ENCODE results near the gene ABL2.
"Not testable (repeated sequence)": the region's sequence is repeated elsewhere in the genome, so short reads cannot be mapped to it uniquely, and the experiment has no call there.

ABL2 gene

GRCh38 chr1:179221121-179221520 is 8.4 kb downstream of the ABL2 start:
- WGBS, 2 experiments: 91 to 94% methylated on average over 7 of the region's 7 CpGs
- H3K27ac ChIP-seq (ENCODE audit: insufficient read depth, low read depth, low read length, poor library complexity, severe bottlenecking); H3K27me3 ChIP-seq (ENCODE audit: control insufficient read depth, insufficient read depth, low read length, poor library complexity, severe bottlenecking); H3K9me3 ChIP-seq (ENCODE audit: control insufficient read depth, low read length); H3K4me3 ChIP-seq (ENCODE audit: insufficient read depth, low read depth, low read length); H3K36me3 ChIP-seq (ENCODE audit: control insufficient read depth, insufficient read depth, low read length); H3K4me1 ChIP-seq (ENCODE audit: control insufficient read depth, insufficient read depth, low read length): not testable (repeated sequence)

GRCh38 chr1:179217943-179218507 is 11.5 kb downstream of the ABL2 start:
- WGBS, 2 experiments: 96 to 99% methylated on average over 4 of the region's 5 CpGs
- no peak overlapping the region for H3K27ac ChIP-seq (ENCODE audit: insufficient read depth, low read depth, low read length, poor library complexity, severe bottlenecking)
- no peaks in the 10 kb centered on the region for H3K4me1 ChIP-seq (ENCODE audit: control insufficient read depth, insufficient read depth, low read length)
- peaks cover 5% of the 10 kb centered on the region for H3K36me3 ChIP-seq (ENCODE audit: control insufficient read depth, insufficient read depth, low read length)
- H3K9me3 ChIP-seq (ENCODE audit: control insufficient read depth, low read length): no peaks in the 10 kb centered on the region
- no peak overlapping the region for H3K4me3 ChIP-seq (ENCODE audit: insufficient read depth, low read depth, low read length)
- H3K27me3 ChIP-seq (ENCODE audit: control insufficient read depth, insufficient read depth, low read length, poor library complexity, severe bottlenecking): no peaks in the 10 kb centered on the region

- 87 to 95% methylated on average over 3 of the region's 3 CpGs for WGBS, 2 experiments
These were observed 16.2 kb downstream of the ABL2 start for GRCh38 chr1:179213317-179213716.

GRCh38 chr1:179208681-179209477 is 20.6 kb downstream of the ABL2 start:
- no peaks in the 10 kb centered on the region for H3K36me3 ChIP-seq (ENCODE audit: control insufficient read depth, insufficient read depth, low read length)
- H3K27ac ChIP-seq (ENCODE audit: insufficient read depth, low read depth, low read length, poor library complexity, severe bottlenecking): no peak overlapping the region
- no peaks in the 10 kb centered on the region for H3K27me3 ChIP-seq (ENCODE audit: control insufficient read depth, insufficient read depth, low read length, poor library complexity, severe bottlenecking)
- H3K9me3 ChIP-seq (ENCODE audit: control insufficient read depth, low read length): no peaks in the 10 kb centered on the region
- no peaks in the 10 kb centered on the region for H3K4me1 ChIP-seq (ENCODE audit: control insufficient read depth, insufficient read depth, low read length)
- 93 to 100% methylated on average over 1 of the region's 1 CpG for WGBS, 2 experiments
- H3K4me3 ChIP-seq (ENCODE audit: insufficient read depth, low read depth, low read length): no peak overlapping the region

More at GRCh38 chr1:179213317-179213716, 16.2 kb downstream of the ABL2 start:
- not testable (repeated sequence) for H3K4me1 ChIP-seq (ENCODE audit: control insufficient read depth, insufficient read depth, low read length); H3K27ac ChIP-seq (ENCODE audit: insufficient read depth, low read depth, low read length, poor library complexity, severe bottlenecking); H3K36me3 ChIP-seq (ENCODE audit: control insufficient read depth, insufficient read depth, low read length); H3K4me3 ChIP-seq (ENCODE audit: insufficient read depth, low read depth, low read length); H3K9me3 ChIP-seq (ENCODE audit: control insufficient read depth, low read length); H3K27me3 ChIP-seq (ENCODE audit: control insufficient read depth, insufficient read depth, low read length, poor library complexity, severe bottlenecking)

GRCh38 chr1:179206812-179207211 is 22.7 kb downstream of the ABL2 start:
- 93 to 97% methylated on average over 3 of the region's 3 CpGs for WGBS, 2 experiments
- Histone ChIP-seq H3K4me3 (ENCODE audit: insufficient read depth, low read depth, low read length) (no peak overlapping the region), H3K27ac (ENCODE audit: insufficient read depth, low read depth, low read length, poor library complexity, severe bottlenecking) (no peak overlapping the region), H3K27me3 (ENCODE audit: control insufficient read depth, insufficient read depth, low read length, poor library complexity, severe bottlenecking) (no peaks in the 10 kb centered on the region), H3K4me1 (ENCODE audit: control insufficient read depth, insufficient read depth, low read length) (no peaks in the 10 kb centered on the region), H3K36me3 (ENCODE audit: control insufficient read depth, insufficient read depth, low read length) (no peaks in the 10 kb centered on the region), H3K9me3 (ENCODE audit: control insufficient read depth, low read length) (no peaks in the 10 kb centered on the region)

- 94 to 97% methylated on average over 3 to 4 of the region's 4 CpGs for WGBS, 2 experiments
- H3K27ac ChIP-seq (ENCODE audit: insufficient read depth, low read depth, low read length, poor library complexity, severe bottlenecking): no peak overlapping the region
- no peaks in the 10 kb centered on the region for H3K27me3 ChIP-seq (ENCODE audit: control insufficient read depth, insufficient read depth, low read length, poor library complexity, severe bottlenecking)
- no peaks in the 10 kb centered on the region for H3K4me1 ChIP-seq (ENCODE audit: control insufficient read depth, insufficient read depth, low read length)
- H3K36me3 ChIP-seq (ENCODE audit: control insufficient read depth, insufficient read depth, low read length): no peaks in the 10 kb centered on the region
- H3K4me3 ChIP-seq (ENCODE audit: insufficient read depth, low read depth, low read length): no peak overlapping the region
- no peaks in the 10 kb centered on the region for H3K9me3 ChIP-seq (ENCODE audit: control insufficient read depth, low read length)
These were observed 24.2 kb downstream of the ABL2 start for GRCh38 chr1:179205284-179205683.

- Histone ChIP-seq H3K4me3 (ENCODE audit: insufficient read depth, low read depth, low read length) (no peak overlapping the region), H3K27ac (ENCODE audit: insufficient read depth, low read depth, low read length, poor library complexity, severe bottlenecking) (no peak overlapping the region), H3K27me3 (ENCODE audit: control insufficient read depth, insufficient read depth, low read length, poor library complexity, severe bottlenecking) (no peaks in the 10 kb centered on the region), H3K9me3 (ENCODE audit: control insufficient read depth, low read length) (no peaks in the 10 kb centered on the region), H3K4me1 (ENCODE audit: control insufficient read depth, insufficient read depth, low read length) (no peaks in the 10 kb centered on the region), H3K36me3 (ENCODE audit: control insufficient read depth, insufficient read depth, low read length) (no peaks in the 10 kb centered on the region)
- WGBS, 2 experiments: 94 to 96% methylated on average over 1 of the region's 1 CpG
These were observed 27.3 kb downstream of the ABL2 start for GRCh38 chr1:179202161-179202560.

GRCh38 chr1:179200586-179200985 is 28.9 kb downstream of the ABL2 start:
- WGBS, 2 experiments: 93 to 99% methylated on average over 2 of the region's 2 CpGs
- Histone ChIP-seq H3K4me3 (ENCODE audit: insufficient read depth, low read depth, low read length) (no peak overlapping the region), H3K9me3 (ENCODE audit: control insufficient read depth, low read length) (no peaks in the 10 kb centered on the region), H3K27ac (ENCODE audit: insufficient read depth, low read depth, low read length, poor library complexity, severe bottlenecking) (no peak overlapping the region), H3K27me3 (ENCODE audit: control insufficient read depth, insufficient read depth, low read length, poor library complexity, severe bottlenecking) (no peaks in the 10 kb centered on the region), H3K4me1 (ENCODE audit: control insufficient read depth, insufficient read depth, low read length) (no peaks in the 10 kb centered on the region), H3K36me3 (ENCODE audit: control insufficient read depth, insufficient read depth, low read length) (no peaks in the 10 kb centered on the region)

GRCh38 chr1:179197690-179198297 is 31.7 kb downstream of the ABL2 start:
- Histone ChIP-seq H3K36me3 (ENCODE audit: control insufficient read depth, insufficient read depth, low read length) (no peaks in the 10 kb centered on the region), H3K27ac (ENCODE audit: insufficient read depth, low read depth, low read length, poor library complexity, severe bottlenecking) (no peak overlapping the region), H3K4me1 (ENCODE audit: control insufficient read depth, insufficient read depth, low read length) (no peaks in the 10 kb centered on the region), H3K9me3 (ENCODE audit: control insufficient read depth, low read length) (no peaks in the 10 kb centered on the region), H3K27me3 (ENCODE audit: control insufficient read depth, insufficient read depth, low read length, poor library complexity, severe bottlenecking) (no peaks in the 10 kb centered on the region), H3K4me3 (ENCODE audit: insufficient read depth, low read depth, low read length) (no peak overlapping the region)
- WGBS, 2 experiments: 92 to 94% methylated on average over 14 of the region's 14 CpGs

- H3K27me3 ChIP-seq (ENCODE audit: control insufficient read depth, insufficient read depth, low read length, poor library complexity, severe bottlenecking); H3K36me3 ChIP-seq (ENCODE audit: control insufficient read depth, insufficient read depth, low read length); H3K4me3 ChIP-seq (ENCODE audit: insufficient read depth, low read depth, low read length); H3K27ac ChIP-seq (ENCODE audit: insufficient read depth, low read depth, low read length, poor library complexity, severe bottlenecking); H3K9me3 ChIP-seq (ENCODE audit: control insufficient read depth, low read length); H3K4me1 ChIP-seq (ENCODE audit: control insufficient read depth, insufficient read depth, low read length): not testable (repeated sequence)
- WGBS, 2 experiments: 86 to 93% methylated on average over 4 of the region's 5 CpGs
These were observed 33.6 kb downstream of the ABL2 start for GRCh38 chr1:179195857-179196256.
